Gastroesophageal sphincter (tissue), 4 donors: ENCODE data around the gene SELENOK. TPM values are rescaled to one million over a fixed set of nuclear protein-coding genes. Genes with fewer than 3 reads are reported as not detected.

Experiments
- ATAC-seq: fragments of 150-250 bp; one replicate; pipeline ENCODE4 v1.9.1; 2016; ENCODE audit warnings: mild to moderate bottlenecking, moderate library complexity
- H3K27ac ChIP-seq, 4 donors: fragments of 200-600 bp; sonication (generic) in 3 of 4; 1 replicate in 3 of 4; 2 replicates in 1 of 4; pipeline ENCODE4 v1.5.1; 2016 to 2019
- H3K27me3 ChIP-seq: fragments of 200-600 bp; sonication (generic); one replicate; pipeline ENCODE4 v1.5.1; 2019
- H3K36me3 ChIP-seq, 2 donors: fragments of 200-600 bp; sonication (generic); one replicate each; pipeline ENCODE4 v1.5.1; 2019; ENCODE audit warnings: control low read depth in 1 of 2
- H3K4me1 ChIP-seq, 3 donors: fragments of 200-600 bp; sonication (generic); 1 replicate in 2 of 3; 2 replicates in 1 of 3; pipeline ENCODE4 v1.5.1; 2016 to 2019; ENCODE audit warnings: control low read depth in 2 of 3
- H3K4me3 ChIP-seq, 2 donors: fragments of 200-600 bp; sonication (generic); one replicate each; pipeline ENCODE4 v1.5.1; 2019; ENCODE audit warnings: mild to moderate bottlenecking in 1 of 2, moderate library complexity in 1 of 2
- H3K9me3 ChIP-seq, 3 donors: fragments of 200-600 bp; sonication (generic); one replicate each; pipeline ENCODE4 v1.5.1; 2017 to 2019; ENCODE audit warnings: control low read depth in 2 of 3
- CTCF ChIP-seq, 4 experiments: fragments of 200-600 bp in 2 of 4; fragments of 450-650 bp in 2 of 4; sonication (generic) in 1 of 4; IDR thresholded peaks; one replicate each; pipeline ENCODE4 v1.5.1; 2017 to 2019; ENCODE audit warnings: antibody characterized with exemption in 4 of 4, mild to moderate bottlenecking in 2 of 4, moderate library complexity in 2 of 4
- EP300 ChIP-seq: sonication (generic); formaldehyde crosslinking; IDR thresholded peaks from one replicate; pipeline ENCODE4 v1.6.1; 2017; ENCODE audit warnings: antibody characterized with exemption, mild to moderate bottlenecking
- POLR2A ChIP-seq, 2 donors: fragments of 450-650 bp; IDR thresholded peaks; one replicate each; pipeline ENCODE4 v1.6.1; 2017; ENCODE audit warnings: antibody characterized with exemption in 2 of 2, mild to moderate bottlenecking in 2 of 2, moderate library complexity in 1 of 2
- POLR2AphosphoS5 ChIP-seq: sonication (generic); formaldehyde crosslinking; IDR thresholded peaks from one replicate; pipeline ENCODE4 v1.6.1; 2017; ENCODE audit warnings: antibody characterized with exemption
- WGBS, 2 donors: methylation state at CpG; one replicate each; pipeline ENCODE4 v1.1.5; 2018; ENCODE audit warnings: low coverage in 1 of 2; 5-methylcytosine and 5-hydroxymethylcytosine counted together
- total RNA-seq, 4 donors: library from RNA; depleted of rRNA; stranded (reverse); fragments of >200 nt; gene quantifications; one replicate each; pipeline ENCODE4 v1.1.0, GENCODE V29; 2016

SELENOK gene
- total RNA-seq = 10 to 100 TPM; 42.2 to 76.7 (median 63.4) TPM

GRCh38 chr3:53891497-53892285, at the start of gene SELENOK:
TSS of gene SELENOK (minus strand) at chr3:53891859.
- peak; percentile 97 for ATAC-seq
- 0 to 2% methylated on average over 10 to 12 of the region's 73 CpGs for WGBS, 2 donors
- peak; percentile 3 for TF ChIP-seq EP300
- peak; percentile 98 for TF ChIP-seq POLR2AphosphoS5
- TF ChIP-seq CTCF (IDR thresholded peaks at IDR 0.05) = no peak
- peak; percentile 95 to 96 for TF ChIP-seq POLR2A (IDR thresholded peaks at IDR 0.05)
- H3K27ac ChIP-seq = peak within 1 kb of the TSS; percentile 87 to 98 (median 95)
- H3K9me3 ChIP-seq = no peaks in the 10 kb centered on the region
- peak within 1 kb of the TSS; percentile 82 to 96 for H3K4me3 ChIP-seq
- no peaks in the 10 kb centered on the region for H3K27me3 ChIP-seq
- H3K36me3 ChIP-seq = peaks cover 0 to 16% of the 10 kb centered on the region in 2 donors
- H3K4me1 ChIP-seq = peaks cover 10 to 33% (median 12%) of the 10 kb centered on the region in 3 donors

- Histone ChIP-seq H3K36me3 (no peaks in the 10 kb centered on the region), H3K4me3 (no peak overlapping the region), H3K27me3 (peaks cover 20% of the 10 kb centered on the region), H3K27ac (no peak overlapping the region), H3K9me3 (peaks cover 0 to 7% (median 0%) of the 10 kb centered on the region in 3 donors), H3K4me1 (no peaks in the 10 kb centered on the region)
- ATAC-seq = no peak
- WGBS, 2 donors = 51 to 52% methylated on average over 6 of the region's 6 CpGs
- TF ChIP-seq POLR2A (IDR thresholded peaks at IDR 0.05) (no peak), EP300 (no peak), CTCF (IDR thresholded peaks at IDR 0.05) (no peak)
These were observed 49.5 kb upstream of the SELENOK start for GRCh38 chr3:53941184-53941583.

- H3K27me3 ChIP-seq = peaks cover 20% of the 10 kb centered on the region
- TF ChIP-seq EP300 (no peak), POLR2A (IDR thresholded peaks at IDR 0.05) (no peak), POLR2AphosphoS5 (no peak), CTCF (IDR thresholded peaks at IDR 0.05) (no peak)
- ATAC-seq = no peak
- no peak overlapping the region for H3K4me3 ChIP-seq
- no peak overlapping the region for H3K27ac ChIP-seq
- no peaks in the 10 kb centered on the region for H3K4me1 ChIP-seq
- H3K36me3 ChIP-seq = no peaks in the 10 kb centered on the region
- peaks cover 0 to 8% (median 0%) of the 10 kb centered on the region in 3 donors for H3K9me3 ChIP-seq
- 33 to 44% methylated on average over 1 of the region's 1 CpG for WGBS, 2 donors
These were observed 49.0 kb upstream of the SELENOK start for GRCh38 chr3:53940623-53941022.

GRCh38 chr3:53939813-53940212, 48.2 kb upstream of the SELENOK start:
- H3K36me3 ChIP-seq = no peaks in the 10 kb centered on the region
- peaks cover 0 to 16% (median 0%) of the 10 kb centered on the region in 3 donors for H3K9me3 ChIP-seq
- no peaks in the 10 kb centered on the region for H3K4me1 ChIP-seq
- no peak overlapping the region for H3K4me3 ChIP-seq
- no peak for ATAC-seq
- no peak for TF ChIP-seq CTCF (IDR thresholded peaks at IDR 0.05)
- no peak for TF ChIP-seq EP300
- TF ChIP-seq POLR2A (IDR thresholded peaks at IDR 0.05) = no peak
- TF ChIP-seq POLR2AphosphoS5 = no peak
- no peak overlapping the region for H3K27ac ChIP-seq
- peaks cover 20% of the 10 kb centered on the region for H3K27me3 ChIP-seq
- WGBS, 2 donors = 62 to 71% methylated on average over 1 of the region's 1 CpG

GRCh38 chr3:53939086-53939582, 47.5 kb upstream of the SELENOK start:
- ATAC-seq = no peak
- H3K4me3 ChIP-seq = no peak overlapping the region
- peaks cover 0 to 23% (median 0%) of the 10 kb centered on the region in 3 donors for H3K9me3 ChIP-seq
- no peaks in the 10 kb centered on the region for H3K36me3 ChIP-seq
- 20 to 40% methylated on average over 2 to 10 of the region's 10 CpGs for WGBS, 2 donors
- no peaks in the 10 kb centered on the region for H3K4me1 ChIP-seq
- TF ChIP-seq POLR2AphosphoS5 (no peak), CTCF (IDR thresholded peaks at IDR 0.05) (no peak), EP300 (no peak), POLR2A (IDR thresholded peaks at IDR 0.05) (no peak)
- H3K27me3 ChIP-seq = peaks cover 20% of the 10 kb centered on the region
- no peak overlapping the region for H3K27ac ChIP-seq
